Measurements from ENCODE around the gene ATF6. TPM values are rescaled to one million over a fixed set of nuclear protein-coding genes. Genes with fewer than 3 reads are reported as not detected.

The ATF6 gene
- total RNA-seq, 1 donor from 2014 or later: 38.6 TPM

DNA sequence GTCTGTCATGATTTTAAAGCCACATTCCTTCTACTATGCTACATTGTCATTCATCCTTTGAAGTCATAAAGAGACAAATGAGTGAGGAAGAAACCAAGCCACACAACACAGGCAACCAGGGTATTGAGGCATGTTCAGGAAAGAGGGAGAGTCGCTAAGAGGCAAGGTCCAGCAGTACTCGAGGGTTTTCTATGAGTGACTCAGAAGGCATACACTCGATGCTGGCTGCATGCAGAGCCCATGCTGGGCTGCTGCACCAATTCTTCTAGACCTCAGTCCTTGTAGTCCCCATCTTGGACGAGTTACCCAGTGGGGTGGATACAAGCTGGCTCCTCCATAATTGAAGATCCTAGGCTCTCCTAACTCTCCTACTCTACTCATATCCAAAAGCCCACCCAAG, 199.9 kb downstream of the ATF6 start:
- Histone ChIP-seq H3K36me3 (ENCODE audit: control insufficient read depth, insufficient read depth, low read length) (no peaks in the 10 kb centered on the region), H3K27me3 (ENCODE audit: control insufficient read depth, insufficient read depth, low read length) (no peaks in the 10 kb centered on the region), H3K4me3 (ENCODE audit: low read depth, low read length) (no peak overlapping the region)
- no peak for DNase-seq (ENCODE audit: low read depth)
- TF ChIP-seq, protein P1, sequence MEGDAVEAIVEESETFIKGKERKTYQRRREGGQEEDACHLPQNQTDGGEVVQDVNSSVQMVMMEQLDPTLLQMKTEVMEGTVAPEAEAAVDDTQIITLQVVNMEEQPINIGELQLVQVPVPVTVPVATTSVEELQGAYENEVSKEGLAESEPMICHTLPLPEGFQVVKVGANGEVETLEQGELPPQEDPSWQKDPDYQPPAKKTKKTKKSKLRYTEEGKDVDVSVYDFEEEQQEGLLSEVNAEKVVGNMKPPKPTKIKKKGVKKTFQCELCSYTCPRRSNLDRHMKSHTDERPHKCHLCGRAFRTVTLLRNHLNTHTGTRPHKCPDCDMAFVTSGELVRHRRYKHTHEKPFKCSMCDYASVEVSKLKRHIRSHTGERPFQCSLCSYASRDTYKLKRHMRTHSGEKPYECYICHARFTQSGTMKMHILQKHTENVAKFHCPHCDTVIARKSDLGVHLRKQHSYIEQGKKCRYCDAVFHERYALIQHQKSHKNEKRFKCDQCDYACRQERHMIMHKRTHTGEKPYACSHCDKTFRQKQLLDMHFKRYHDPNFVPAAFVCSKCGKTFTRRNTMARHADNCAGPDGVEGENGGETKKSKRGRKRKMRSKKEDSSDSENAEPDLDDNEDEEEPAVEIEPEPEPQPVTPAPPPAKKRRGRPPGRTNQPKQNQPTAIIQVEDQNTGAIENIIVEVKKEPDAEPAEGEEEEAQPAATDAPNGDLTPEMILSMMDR (IDR thresholded peaks at IDR 0.05; ENCODE audit: insufficient read depth, low read length, poor library complexity, severe bottlenecking): no peak

DNA sequence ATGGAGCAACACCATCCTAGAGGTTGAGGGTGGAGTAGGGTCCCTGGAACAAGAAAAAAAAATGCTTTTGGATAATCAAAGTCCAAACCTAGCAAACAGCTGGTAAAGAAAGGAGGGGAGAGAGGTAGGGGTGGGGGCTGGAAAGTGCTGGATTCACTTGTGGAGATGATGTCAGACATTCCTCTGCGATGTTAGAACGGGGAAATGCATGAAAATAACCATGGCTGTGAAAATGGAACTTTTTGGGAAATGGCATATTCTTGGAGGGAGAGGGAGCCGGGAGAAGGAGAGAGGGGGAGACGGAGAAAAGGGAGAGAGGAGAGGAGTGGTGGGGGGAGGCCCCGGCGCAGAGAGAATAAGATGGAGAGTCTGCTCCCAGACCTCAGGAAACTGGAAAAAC, 203.9 kb downstream of the ATF6 start:
- Histone ChIP-seq H3K36me3 (ENCODE audit: control insufficient read depth, insufficient read depth, low read length) (no peaks in the 10 kb centered on the region), H3K4me3 (ENCODE audit: low read depth, low read length) (no peak overlapping the region), H3K27me3 (ENCODE audit: control insufficient read depth, insufficient read depth, low read length) (no peaks in the 10 kb centered on the region)
- TF ChIP-seq, protein P1 (IDR thresholded peaks at IDR 0.05; ENCODE audit: insufficient read depth, low read length, poor library complexity, severe bottlenecking): no peak
- no peak for DNase-seq (ENCODE audit: low read depth)

DNA sequence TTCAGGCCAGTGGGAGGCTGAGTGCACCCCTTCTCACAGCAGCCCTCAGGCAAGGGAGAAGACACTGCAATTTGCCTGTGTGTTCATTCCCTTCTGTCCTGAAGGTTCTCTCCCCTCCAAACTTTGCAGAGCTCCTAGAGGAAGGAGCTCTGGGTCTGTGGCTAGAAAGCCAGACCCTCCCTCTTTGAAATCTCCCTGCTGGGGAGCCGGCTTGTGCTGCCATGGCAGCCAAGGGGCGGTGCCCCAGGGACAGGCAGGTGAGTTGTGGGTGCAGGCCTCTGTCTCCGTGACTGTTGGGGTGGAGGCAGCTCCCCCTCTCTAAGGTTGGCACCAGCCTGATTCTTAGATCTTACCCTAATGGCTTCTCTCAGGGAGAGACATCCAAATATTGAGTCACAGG, 204.5 kb downstream of the ATF6 start:
- H3K4me3 ChIP-seq (ENCODE audit: low read depth, low read length): no peak overlapping the region
- DNase-seq (ENCODE audit: low read depth): no peak
- no peaks in the 10 kb centered on the region for H3K36me3 ChIP-seq (ENCODE audit: control insufficient read depth, insufficient read depth, low read length)
- H3K27me3 ChIP-seq (ENCODE audit: control insufficient read depth, insufficient read depth, low read length): no peaks in the 10 kb centered on the region
- TF ChIP-seq, protein P1 (IDR thresholded peaks at IDR 0.05; ENCODE audit: insufficient read depth, low read length, poor library complexity, severe bottlenecking): no peak

DNA sequence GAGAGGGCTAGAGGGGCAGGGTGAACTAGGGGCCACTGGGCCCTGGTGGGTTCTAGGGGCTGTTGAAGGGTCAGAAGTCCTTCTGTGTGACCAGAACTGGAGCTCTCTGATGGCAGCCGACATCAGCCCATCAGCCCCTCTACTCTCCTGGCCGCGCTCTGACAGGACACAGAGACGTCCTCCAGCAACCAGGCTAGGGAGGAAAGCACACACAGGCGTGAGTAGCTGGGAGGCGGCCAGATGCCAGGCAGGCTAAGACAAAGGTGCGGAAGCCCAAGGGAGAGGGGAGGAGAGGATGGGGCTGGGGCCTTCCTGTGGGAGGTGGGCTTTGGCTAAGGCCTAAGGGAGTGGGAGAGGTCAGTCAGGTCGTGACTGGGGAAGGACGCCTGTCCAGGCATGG, 206.7 kb downstream of the ATF6 start:
- TF ChIP-seq, protein P1 (IDR thresholded peaks at IDR 0.05; ENCODE audit: insufficient read depth, low read length, poor library complexity, severe bottlenecking): no peak
- no peak for DNase-seq (ENCODE audit: low read depth)
- Histone ChIP-seq H3K4me3 (ENCODE audit: low read depth, low read length) (no peak overlapping the region), H3K27me3 (ENCODE audit: control insufficient read depth, insufficient read depth, low read length) (no peaks in the 10 kb centered on the region), H3K36me3 (ENCODE audit: control insufficient read depth, insufficient read depth, low read length) (no peaks in the 10 kb centered on the region)

DNA sequence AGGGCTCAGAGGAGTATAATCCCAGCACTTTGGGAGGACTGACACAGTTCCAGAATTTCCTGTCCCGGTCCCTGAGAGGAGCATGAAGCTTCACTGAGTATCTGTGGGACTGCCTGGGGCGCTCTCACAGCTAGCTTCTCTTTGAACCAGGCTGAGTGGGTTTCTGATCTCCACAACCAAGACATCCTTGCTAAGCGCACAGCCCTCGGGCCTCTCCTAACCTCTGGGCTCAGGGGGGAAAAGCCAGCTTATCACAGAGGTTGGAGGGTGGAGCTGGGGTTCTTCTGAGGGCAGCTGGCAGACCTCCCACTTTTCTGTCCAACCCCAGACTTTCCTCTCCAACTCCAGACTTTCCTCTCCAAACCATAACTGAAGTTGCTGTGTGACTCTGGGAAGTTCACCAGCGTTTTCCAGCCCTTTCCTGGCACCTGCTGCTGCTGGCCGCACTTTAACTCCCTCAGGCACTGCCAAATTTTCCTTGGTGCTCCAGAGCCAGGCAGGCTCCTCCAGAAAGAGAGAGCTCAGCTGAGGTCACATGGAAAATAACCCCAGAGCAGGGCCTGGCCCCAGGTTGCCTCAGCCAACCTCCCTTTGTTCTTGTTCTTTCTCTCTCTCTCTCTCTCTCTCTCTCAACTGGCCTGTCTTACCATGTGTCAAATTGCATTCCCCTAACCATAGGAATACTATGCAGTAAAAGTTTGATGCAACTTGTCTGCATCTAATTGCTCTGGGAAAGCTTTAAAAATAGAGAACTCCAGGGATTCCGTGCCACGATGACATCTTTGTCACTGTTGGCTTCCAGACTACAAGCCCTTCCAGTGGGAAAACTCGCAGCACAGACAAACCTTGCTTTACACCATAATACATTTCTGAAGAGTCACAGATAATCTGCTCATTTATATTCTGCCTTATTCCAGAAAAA, 208.1 kb downstream of the ATF6 start:
- H3K4me3 ChIP-seq (ENCODE audit: low read depth, low read length): no peak overlapping the region
- no peak for DNase-seq (ENCODE audit: low read depth)
- no peaks in the 10 kb centered on the region for H3K36me3 ChIP-seq (ENCODE audit: control insufficient read depth, insufficient read depth, low read length)
- TF ChIP-seq, protein P1 (IDR thresholded peaks at IDR 0.05; ENCODE audit: insufficient read depth, low read length, poor library complexity, severe bottlenecking): no peak
- H3K27me3 ChIP-seq (ENCODE audit: control insufficient read depth, insufficient read depth, low read length): no peaks in the 10 kb centered on the region

All from kidney epithelial cell (primary cell).